GM21447 (cell line): ENCODE data around the gene CDK9.
"Not testable (repeated sequence)": the region's sequence is repeated elsewhere in the genome, so short reads cannot be mapped to it uniquely, and the experiment has no call there.

ENCODE experiments used
- ATAC-seq: cut with Tn5 transposase; IDR thresholded peaks from one replicate; pipeline ENCODE4 v1.9.1; 2021; ENCODE audit not compliant: unreplicated experiment

The CDK9 gene

DNA sequence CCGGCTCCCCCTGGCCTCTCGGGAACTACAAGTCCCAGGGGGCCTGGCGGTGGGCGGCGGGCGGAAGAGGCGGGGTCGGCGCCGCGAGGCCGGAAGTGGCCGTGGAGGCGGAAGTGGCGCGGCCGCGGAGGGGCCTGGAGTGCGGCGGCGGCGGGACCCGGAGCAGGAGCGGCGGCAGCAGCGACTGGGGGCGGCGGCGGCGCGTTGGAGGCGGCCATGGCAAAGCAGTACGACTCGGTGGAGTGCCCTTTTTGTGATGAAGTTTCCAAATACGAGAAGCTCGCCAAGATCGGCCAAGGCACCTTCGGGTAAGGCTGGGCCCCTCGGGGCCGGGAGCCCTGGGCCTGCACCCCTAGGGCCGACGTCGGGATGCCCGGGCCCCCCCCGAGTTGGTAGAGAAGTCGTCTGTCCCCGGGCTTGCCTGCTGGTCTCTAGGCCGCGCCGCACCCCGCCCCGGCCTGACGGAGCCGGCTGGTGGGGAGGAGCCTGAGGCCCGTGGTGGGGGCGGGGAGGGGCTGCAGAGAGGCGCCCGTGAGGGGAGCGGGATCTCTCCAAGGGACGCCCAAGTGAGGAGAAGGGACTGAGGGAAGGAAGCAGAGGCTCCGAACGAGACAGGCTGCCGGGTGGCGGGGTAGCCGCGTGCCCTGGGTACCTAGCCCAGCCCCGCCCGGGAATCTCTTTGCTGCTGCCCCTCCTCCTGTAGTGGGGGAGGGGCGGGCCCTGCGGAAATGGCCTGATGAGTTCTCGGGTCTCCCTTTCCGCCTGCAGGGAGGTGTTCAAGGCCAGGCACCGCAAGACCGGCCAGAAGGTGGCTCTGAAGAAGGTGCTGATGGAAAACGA is at the start of gene CDK9:
Gene CDK9, plus strand, starts transcription at position 102 of the 840 bp plus-strand sequence. Its CDS starts 115 bp downstream, at position 217.
- ATAC-seq = peak; percentile 56

DNA sequence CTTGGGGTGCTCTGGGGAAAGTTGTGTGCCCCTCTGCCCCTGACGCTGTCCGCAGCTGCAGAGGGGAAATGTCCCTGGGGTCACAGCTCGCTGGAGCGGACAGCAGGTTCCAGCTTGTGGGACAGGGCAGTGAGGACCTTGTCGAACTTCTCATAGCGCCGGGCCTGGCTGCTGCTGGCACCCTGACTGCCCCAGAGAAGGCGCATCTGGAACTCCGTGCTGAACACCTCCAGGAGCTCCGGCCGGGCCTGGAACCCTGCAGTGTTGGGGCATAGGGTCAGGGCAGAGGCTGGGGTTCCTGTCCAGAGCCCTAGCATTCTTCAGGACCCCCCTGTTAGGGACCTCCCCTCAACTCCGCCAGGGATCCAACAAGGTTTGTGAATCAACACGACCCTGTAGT is 47.2 kb upstream of the CDK9 start:
- ATAC-seq = no peak

GRCh38 chr9:127739614-127740330 is 46.1 kb upstream of the CDK9 start:
- ATAC-seq = no peak

GRCh38 chr9:127741831-127742434 is 43.9 kb upstream of the CDK9 start:
- ATAC-seq = no peak

DNA sequence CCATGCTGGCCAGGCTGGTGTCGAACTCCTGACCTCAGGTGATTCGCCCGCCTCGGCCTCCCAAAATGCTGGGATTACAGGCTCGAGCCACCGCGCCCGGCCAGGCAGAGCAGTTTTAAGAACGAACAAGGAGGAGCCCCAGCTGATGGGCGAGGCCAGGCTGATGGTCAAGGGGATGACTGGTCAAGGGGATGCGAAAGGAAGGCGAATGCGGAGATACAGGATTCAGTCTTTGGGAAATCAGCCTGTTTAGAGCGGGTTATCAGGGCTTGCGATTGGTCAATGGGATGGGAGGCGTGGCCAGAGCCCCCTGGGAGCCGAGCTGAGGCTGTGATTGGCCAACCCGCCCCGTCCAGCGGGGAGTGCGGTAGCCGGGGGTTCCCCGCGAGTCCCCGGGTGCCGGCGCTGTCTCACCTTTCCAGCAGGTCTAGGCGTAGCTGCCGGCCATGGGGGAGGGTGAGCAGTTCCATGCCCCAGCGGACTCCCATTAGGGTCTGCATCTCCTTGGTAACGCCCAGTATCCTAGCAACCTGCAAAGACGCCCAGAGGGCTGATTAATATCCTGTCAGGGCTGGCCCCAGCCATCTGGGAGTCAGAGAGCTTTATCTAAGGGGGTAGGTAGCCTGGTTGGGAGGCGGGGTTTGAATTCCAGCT is 43.3 kb upstream of the CDK9 start:
- ATAC-seq = no peak

DNA sequence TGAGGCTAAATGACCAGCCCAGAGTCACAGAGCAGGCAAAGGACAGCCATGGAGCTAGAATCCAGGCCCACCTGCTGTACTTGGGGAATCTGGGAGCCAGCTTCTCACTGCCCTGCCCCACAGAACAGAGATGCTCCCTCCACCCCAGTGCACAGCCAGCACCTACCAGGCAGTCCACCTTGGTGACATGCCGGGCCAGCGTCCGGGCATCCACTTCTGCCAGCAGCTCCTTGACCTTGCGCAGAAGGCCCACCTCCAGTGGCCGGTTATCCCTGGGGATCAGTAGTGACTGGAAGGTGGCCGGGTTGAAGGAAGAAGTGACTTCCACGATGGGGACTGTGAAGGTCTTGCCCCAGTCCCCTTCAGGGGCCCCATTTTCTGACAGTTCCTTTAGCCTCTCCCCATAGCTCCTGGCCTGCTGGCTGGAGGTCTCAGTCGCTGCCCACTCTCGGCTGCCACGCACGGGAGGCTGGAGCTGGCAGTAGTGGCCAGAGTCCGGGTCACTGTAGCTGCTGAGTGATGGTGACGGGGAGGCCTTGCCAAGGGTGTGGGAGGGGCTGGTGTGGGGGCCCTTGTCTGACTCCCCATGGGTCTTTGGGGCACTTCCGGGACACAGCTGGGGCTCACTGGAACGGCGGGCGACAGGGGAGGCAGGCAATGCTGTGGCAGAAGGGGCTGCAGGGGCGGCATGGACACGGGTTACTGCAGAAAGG is 41.3 kb upstream of the CDK9 start:
- no peak for ATAC-seq

GRCh38 chr9:127746959-127747569 is 38.8 kb upstream of the CDK9 start:
- no peak for ATAC-seq

DNA sequence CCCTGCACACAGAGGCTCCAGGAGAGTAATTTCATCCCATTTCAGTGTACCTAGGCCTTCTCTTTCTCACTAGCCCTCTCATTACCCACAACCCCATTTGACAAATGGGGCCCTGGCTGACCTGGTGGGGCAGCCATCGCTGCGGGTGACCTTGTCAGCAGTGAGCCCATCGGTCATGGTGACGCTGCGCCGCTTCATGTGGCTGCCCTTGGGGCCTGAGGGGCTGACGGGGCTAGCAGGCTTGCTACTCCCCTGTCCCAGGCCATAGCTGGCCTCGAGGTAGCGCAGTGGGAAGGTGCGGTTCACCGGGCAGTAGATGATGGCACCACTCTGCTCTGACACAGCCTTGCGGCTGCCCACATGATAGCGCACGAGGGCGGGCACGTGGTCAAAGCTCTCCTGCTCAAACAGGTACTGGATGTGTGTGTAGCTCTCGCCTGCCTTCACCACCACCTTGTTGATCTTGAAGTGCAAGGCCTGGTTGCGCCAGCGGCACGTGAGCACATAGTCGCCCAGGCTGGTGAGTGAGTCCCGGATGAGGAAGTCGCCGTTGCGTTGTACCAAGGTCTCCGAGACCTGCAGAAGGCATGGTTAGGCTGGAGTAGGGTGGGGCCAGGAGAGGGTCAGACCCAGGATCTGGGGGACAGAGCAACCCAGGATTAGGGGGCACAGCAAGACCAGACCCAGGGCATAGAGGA is 36.6 kb upstream of the CDK9 start:
- no peak for ATAC-seq

- ATAC-seq = no peak
These were observed 34.4 kb upstream of the CDK9 start for GRCh38 chr9:127751269-127752054.

DNA sequence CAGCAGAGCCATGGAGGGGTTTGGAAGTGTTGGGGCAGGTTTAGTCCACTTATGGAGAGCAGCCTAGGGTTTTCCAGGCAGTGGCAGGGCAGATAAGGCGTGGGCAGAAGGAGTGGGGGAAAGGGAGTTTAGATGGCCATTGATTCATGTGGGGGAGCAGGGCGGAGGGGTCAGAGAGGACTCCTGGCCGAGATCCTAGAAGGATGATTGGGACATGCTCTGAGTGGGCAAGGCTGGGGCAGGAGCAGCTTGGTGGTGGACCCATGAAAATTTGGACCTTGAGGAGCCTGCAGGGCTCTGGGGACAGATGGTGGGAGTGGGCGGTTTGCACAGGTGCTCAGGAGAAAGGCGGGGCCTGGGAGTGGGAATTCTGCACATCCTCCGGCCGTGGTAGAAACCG is 32.7 kb upstream of the CDK9 start:
- ATAC-seq = no peak

DNA sequence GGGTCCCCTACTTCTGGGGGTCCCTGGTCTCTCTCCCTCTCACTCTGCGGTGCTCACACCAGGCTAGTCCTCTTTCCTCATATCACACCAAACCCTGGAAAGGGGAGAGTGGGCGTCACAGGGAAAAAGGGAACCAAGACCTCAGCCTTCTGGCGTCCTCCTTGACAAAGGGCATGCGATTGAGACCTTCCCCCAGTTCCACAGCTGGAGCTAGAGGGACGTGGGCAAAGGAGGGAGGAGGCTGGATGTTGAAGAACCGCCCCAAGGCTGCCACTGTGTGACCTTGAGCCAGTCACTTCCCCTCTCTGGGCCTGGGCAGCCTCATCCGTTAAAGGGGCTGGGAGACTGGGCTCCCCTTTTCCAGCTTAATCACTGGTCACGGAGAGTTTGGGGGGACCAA is 32.2 kb upstream of the CDK9 start:
- ATAC-seq = no peak

DNA sequence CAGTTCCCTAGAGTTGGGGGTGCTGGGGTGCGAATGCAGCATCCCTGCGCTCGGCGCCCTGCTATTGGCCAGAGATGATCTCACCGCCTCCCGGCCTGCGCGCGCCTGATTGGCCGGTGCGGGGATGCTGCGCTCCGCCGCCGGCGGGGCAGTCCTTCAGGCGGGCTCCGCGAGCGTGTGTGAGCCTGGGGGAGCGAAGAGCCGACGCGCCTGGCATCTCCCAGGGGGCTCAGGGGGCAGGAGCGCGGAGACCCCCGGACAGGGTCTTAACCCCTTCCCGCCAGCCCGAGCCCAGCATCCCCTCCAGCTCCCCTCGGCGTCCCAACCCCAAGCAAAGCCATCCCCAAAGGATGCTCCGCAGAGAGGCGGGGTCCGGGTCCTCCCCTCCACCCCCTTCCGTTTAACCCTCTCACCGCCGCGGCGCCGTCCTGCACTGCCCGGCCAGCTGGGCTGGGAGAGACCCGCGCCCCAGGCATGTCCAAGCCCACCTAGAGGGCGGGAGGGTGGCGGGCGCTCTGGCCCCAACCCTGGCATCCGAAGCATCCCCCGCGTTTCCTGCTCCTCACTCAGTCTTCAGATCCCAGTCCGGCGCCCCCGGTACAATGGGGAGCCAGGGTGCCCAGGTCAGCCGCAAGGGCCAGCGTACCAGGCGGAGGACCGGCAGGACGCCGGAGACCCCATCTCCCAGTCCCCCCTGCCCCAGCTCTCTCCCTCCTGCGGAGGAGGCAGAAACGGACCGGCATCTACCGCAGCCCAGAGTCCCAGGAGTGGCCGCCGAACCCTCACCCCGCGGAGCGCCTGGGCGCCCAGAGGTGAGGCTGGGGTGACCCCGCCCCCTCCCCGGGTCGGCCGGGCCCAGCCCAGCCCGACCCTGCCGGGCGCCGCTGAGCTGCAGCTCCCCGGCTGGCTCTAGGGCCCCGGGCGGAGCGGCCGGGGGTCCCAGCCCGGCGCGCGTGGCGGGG is 31.5 kb upstream of the CDK9 start:
- no peak for ATAC-seq

DNA sequence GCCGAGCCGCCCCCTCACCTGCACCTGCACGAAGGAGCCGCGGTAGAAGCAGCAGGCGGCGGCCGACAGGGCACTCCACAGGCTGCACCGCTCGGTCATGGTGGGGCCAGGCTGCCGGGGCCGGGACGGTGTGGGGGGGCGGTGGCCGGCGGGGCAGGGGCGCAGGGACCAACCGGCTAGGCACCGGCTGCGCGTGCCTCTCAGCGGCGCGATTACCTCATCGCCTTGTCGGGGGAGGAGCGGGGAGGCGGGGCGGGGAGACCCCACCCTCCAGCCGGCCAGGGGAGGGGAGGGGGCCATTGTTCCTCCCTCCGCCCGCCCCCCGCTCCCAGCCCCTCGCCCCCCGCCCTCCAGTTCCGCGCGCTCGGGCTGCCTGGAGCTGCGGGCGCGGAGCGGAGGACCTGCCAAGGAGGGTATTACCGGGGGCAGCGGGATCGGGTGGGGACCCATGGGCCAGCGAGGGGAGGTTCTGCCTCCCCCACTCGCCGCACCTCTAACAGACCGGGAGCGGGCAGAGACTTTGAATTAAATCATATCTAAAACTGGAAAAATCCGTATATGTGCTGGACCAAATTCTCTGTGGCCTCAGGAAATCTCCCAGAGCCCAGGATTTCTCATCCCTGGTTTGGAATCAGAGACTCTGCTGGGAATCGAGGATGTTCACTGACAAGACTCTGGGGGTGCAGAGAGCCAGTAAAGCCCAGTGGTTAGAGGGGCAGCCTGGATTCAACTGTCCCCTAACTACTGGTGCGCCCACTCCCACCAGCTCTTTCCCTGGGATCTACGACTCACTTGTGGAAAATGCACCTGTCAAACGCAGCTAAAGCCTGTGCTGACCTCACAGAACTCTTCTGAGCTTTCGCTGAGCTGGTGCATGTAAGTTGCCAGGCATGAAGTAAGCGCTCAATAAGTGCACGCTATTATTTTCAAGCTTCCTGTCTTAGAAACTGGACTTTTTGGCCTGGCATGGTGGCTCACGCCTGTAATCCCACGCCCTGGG is 30.5 kb upstream of the CDK9 start:
- no peak for ATAC-seq

- ATAC-seq = no peak
These were observed 29.6 kb upstream of the CDK9 start for GRCh38 chr9:127756233-127756632.

GRCh38 chr9:127756776-127757175 is 29.1 kb upstream of the CDK9 start:
- not testable (repeated sequence) for ATAC-seq

GRCh38 chr9:127758843-127759242 is 27.0 kb upstream of the CDK9 start:
- ATAC-seq = no peak

DNA sequence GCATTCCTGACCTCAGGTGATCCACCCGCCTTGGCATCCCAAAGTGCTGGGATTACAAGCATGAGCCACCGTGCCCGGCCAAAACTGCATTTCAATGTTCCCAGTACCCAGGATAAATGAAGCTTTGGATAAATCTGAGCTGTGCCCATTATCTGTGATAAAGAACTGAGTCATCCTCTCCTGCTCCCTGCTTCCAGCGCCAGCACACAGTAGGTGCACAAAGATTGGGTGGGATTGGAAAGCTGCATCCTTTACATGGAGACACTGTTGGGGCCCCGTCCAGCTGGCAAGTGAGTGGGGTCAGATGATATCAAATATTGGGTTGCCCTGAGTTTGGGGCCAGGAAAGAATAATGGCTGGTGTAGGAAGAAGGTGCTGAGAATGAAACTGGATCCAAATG is 24.8 kb upstream of the CDK9 start:
- ATAC-seq = no peak
